HepG2 (cell line): ENCODE results near the gene CDCP1. TPM values are rescaled to one million over a fixed set of nuclear protein-coding genes. Genes with fewer than 3 reads are reported as not detected.

Source experiments
- ATAC-seq: fragments of 200-7000 bp; cut with Tn5 transposase; 3 replicates; pipeline ENCODE4 v1.9.1; 2020; ENCODE audit warnings: mild to moderate bottlenecking, moderate library complexity
- BruUV-seq: library from RNA; stranded (reverse); fragments of 400-500 nt; replicated peaks from 2 replicates; lab custom pipeline; 2021; lab: Mats Ljungman, UMichigan
- CTCF ChIA-PET: fragments of 300-600 bp; formaldehyde crosslinking; extraction: SDS; loops from one replicate; lab custom pipeline; 2021; ENCODE audit warnings: low total read pairs, inconsistent platforms, low intra/inter-chr PET ratio; lab: Yijun Ruan, JAX
- POLR2A ChIA-PET: fragments of 350-600 bp; sonication (Branson Sonifier 250); formaldehyde crosslinking; loops from one replicate; lab custom pipeline; 2020; ENCODE audit warnings: antibody characterized with exemption, inconsistent platforms; lab: Yijun Ruan, JAX
- DNase-seq: peaks from one replicate; pipeline ENCODE4 v3.0.0-alpha.2; 2015; ENCODE audit warnings: low spot score
- FAIRE-seq: peaks from 3 replicates; lab custom pipeline; 2011; peaks lifted over from hg19 to GRCh38; lab: Jason Lieb, UNC
- H2AFZ ChIP-seq: one replicate; pipeline ENCODE4 v1.6.1; 2011; ENCODE audit warnings: low read length, inconsistent platforms
- H3K27ac ChIP-seq: fragments of 300-600 bp; 3 replicates; pipeline ENCODE4 v1.8.0; 2011; ENCODE audit warnings: mixed run types, mild to moderate bottlenecking, mixed read lengths, low read length, inconsistent platforms; ENCODE audit not compliant: insufficient read depth; ENCODE audit errors: extremely low read length
- H3K27me3 ChIP-seq, 2 experiments: fragments of 200-600 bp in 1 of 2; 2 replicates in 1 of 2; 3 replicates in 1 of 2; pipeline versions ENCODE4 v1.6.0 to v1.8.0; 2011; ENCODE audit warnings: low read length in 2 of 2, mild to moderate bottlenecking in 2 of 2, moderate library complexity in 2 of 2, inconsistent platforms in 1 of 2; ENCODE audit not compliant: insufficient read depth in 2 of 2, control insufficient read depth in 1 of 2
- H3K36me3 ChIP-seq, 2 experiments: fragments of 200-600 bp in 1 of 2; replicated peaks in 1 of 2; 2 replicates in 1 of 2; 3 replicates in 1 of 2; pipeline versions ENCODE4 v1.5.1 to v1.8.0; 2011; ENCODE audit warnings: low read length in 2 of 2, inconsistent platforms in 1 of 2; ENCODE audit not compliant: insufficient read depth in 2 of 2, control insufficient read depth in 1 of 2
- H3K4me1 ChIP-seq: 2 replicates; pipeline ENCODE4 v1.5.1; 2012; ENCODE audit warnings: low read length, inconsistent platforms; ENCODE audit not compliant: insufficient read depth
- H3K4me2 ChIP-seq: 2 replicates; pipeline ENCODE4 v1.6.0; 2011; ENCODE audit warnings: low read depth, low read length, inconsistent platforms
- H3K4me3 ChIP-seq, 3 experiments: fragments of 200-600 bp in 1 of 3; sonication (generic), shearing (Covaris generic) in 1 of 3; replicated peaks in 1 of 3; 2 replicates each; pipeline ENCODE4 v1.5.1; 2011 to 2016; ENCODE audit warnings: low read length in 3 of 3, inconsistent platforms in 2 of 3, low read depth in 2 of 3, mild to moderate bottlenecking in 2 of 3, control low read depth in 1 of 3, mixed read lengths in 1 of 3; ENCODE audit not compliant: insufficient read depth in 1 of 3
- H3K79me2 ChIP-seq: one replicate; pipeline ENCODE4 v1.6.1; 2011; ENCODE audit warnings: low read length, inconsistent platforms; ENCODE audit not compliant: insufficient read depth
- H3K9ac ChIP-seq: 2 replicates; pipeline ENCODE4 v1.6.0; 2011; ENCODE audit warnings: mild to moderate bottlenecking, low read depth, low read length, inconsistent platforms; ENCODE audit not compliant: insufficient read depth
- H3K9me3 ChIP-seq: 2 replicates; pipeline ENCODE4 v1.5.1; 2012; ENCODE audit warnings: mild to moderate bottlenecking, low read length
- H4K20me1 ChIP-seq: 2 replicates; pipeline ENCODE4 v1.6.0; 2011; ENCODE audit warnings: inconsistent platforms, mild to moderate bottlenecking, low read length, moderate library complexity; ENCODE audit not compliant: insufficient read depth
- HIVEP1 ChIP-seq: sonication (generic); formaldehyde crosslinking; IDR thresholded peaks from 2 replicates; pipeline ENCODE4 v1.4.0; 2020; ENCODE audit warnings: mild to moderate bottlenecking, missing genetic modification reagents
- MTA1 ChIP-seq: sonication (generic); formaldehyde crosslinking; IDR thresholded peaks from 2 replicates; pipeline ENCODE4 v1.4.0; 2020; ENCODE audit warnings: missing genetic modification reagents, mild to moderate bottlenecking, borderline replicate concordance
- SMYD3 ChIP-seq: sonication (generic); formaldehyde crosslinking; IDR thresholded peaks from 2 replicates; pipeline ENCODE4 v1.8.1; 2023; ENCODE audit warnings: mild to moderate bottlenecking, missing genetic modification reagents
- ZFP41 ChIP-seq: sonication (generic); formaldehyde crosslinking; IDR thresholded peaks from 2 replicates; pipeline ENCODE4 v1.4.0; 2020; ENCODE audit warnings: mild to moderate bottlenecking, missing genetic modification reagents, borderline replicate concordance
- ZNF207 ChIP-seq: fragments of 450-650 bp; IDR thresholded peaks from 2 replicates; pipeline ENCODE4 v1.6.1; 2016; ENCODE audit warnings: antibody characterized with exemption, borderline replicate concordance
- ZNF672 ChIP-seq: sonication (generic); formaldehyde crosslinking; IDR thresholded peaks from 2 replicates; pipeline ENCODE4 v1.8.1; 2022; ENCODE audit warnings: missing genetic modification reagents
- ZNF772 ChIP-seq: sonication (generic); formaldehyde crosslinking; IDR thresholded peaks from 2 replicates; pipeline ENCODE4 v1.5.0; 2020; ENCODE audit warnings: mild to moderate bottlenecking, missing genetic modification reagents
- ZNF839 ChIP-seq: sonication (generic); formaldehyde crosslinking; IDR thresholded peaks from 2 replicates; pipeline ENCODE4 v1.4.0; 2020; ENCODE audit warnings: missing genetic modification reagents, mild to moderate bottlenecking, borderline replicate concordance
- WGBS: methylation state at CpG from one replicate; pipeline ENCODE4 v1.1.6; 2017; ENCODE audit warnings: low lambda C conversion rate; 5-methylcytosine and 5-hydroxymethylcytosine counted together
- in situ Hi-C: cut with HindIII; loops from 2 replicates; pipeline ENCODE4 v1.10.0; 2017; ENCODE audit warnings: low pct_unique_long_range_greater_than_20kb; ENCODE audit not compliant: extremely low pct_ligation_motif_present
- intact Hi-C: fragments of 100-400 bp; cut with micrococcal nuclease; formaldehyde crosslinking; loops from one replicate; pipeline ENCODE4 v1.10.0; 2022; ENCODE audit not compliant: unreplicated experiment
- polyA plus RNA-seq, 8 experiments: library from polyadenylated mRNA; depleted of rRNA in 3 of 8; stranded (reverse) in 7 of 8; unstranded in 1 of 8; fragments of >200 nt; fragmentation: Illumina TruSeq in 4 of 8; extraction: Trizol in 4 of 8; gene quantifications; 2 replicates each; pipeline versions ENCODE4 v1.2.1 to v1.2.3, GENCODE V29; 2011 to 2016; ENCODE audit warnings: low read depth in 4 of 8, missing spikeins in 1 of 8, mixed read lengths in 1 of 8; ENCODE audit not compliant: insufficient read depth in 1 of 8
- total RNA-seq, 5 experiments: library from RNA; depleted of rRNA; stranded (reverse); fragments of >200 nt; fragmentation: Illumina TruSeq; extraction: Trizol; gene quantifications; 2 replicates each; pipeline ENCODE4 v1.2.3, GENCODE V29; 2016; ENCODE audit warnings: low read depth in 1 of 5

The CDCP1 gene
- total and polyA plus RNA-seq, 2 of the 13 experiments (the other 11 are each of a cell fraction or from before 2014, with no cell fraction given), result 0.11 to 0.18 TPM

DNA sequence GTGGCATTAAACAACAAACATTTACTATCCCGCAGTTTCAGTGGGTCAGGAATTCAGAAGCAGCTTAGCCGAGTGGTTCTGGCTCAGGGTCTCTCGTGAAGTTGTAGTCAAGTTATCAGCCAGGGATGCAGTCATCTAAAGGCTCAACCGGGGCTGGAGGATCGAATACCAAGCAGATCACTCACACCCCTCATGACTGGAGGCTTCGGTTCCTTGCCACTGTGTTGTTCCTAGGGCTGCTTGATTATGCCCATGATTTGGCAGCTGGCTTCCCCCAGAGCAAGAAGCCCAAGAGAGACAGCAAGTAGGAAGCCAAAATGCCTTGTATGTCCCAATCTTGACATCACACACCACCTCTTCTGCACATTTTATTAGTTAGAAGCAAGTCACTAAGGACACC, 33.9 kb upstream of the CDCP1 start:
- no peak overlapping the region for H3K27ac ChIP-seq
- H3K9ac ChIP-seq, result no peak overlapping the region
- no peak overlapping the region for H2AFZ ChIP-seq
- intact Hi-C loops (no loop called here), in situ Hi-C loops (no loop called here)
- BruUV-seq, result no TSS peak
- H3K27me3 ChIP-seq, result peaks cover 1 to 5% of the 10 kb centered on the region in 2 experiments; a peak in 3 of 5 replicates
- POLR2A ChIA-PET, result no interaction called here
- no peaks in the 10 kb centered on the region for H3K36me3 ChIP-seq
- TF ChIP-seq ZNF772 (CRISPR knock-in tag), result no peak
- TF ChIP-seq HIVEP1 (CRISPR knock-in tag), result no peak
- TF ChIP-seq ZNF672 (CRISPR knock-in tag), result no peak
- no peak for TF ChIP-seq ZNF839 (CRISPR knock-in tag)
- no peak for TF ChIP-seq ZNF207
- no peak for TF ChIP-seq SMYD3 (CRISPR knock-in tag)
- peaks cover 10% of the 10 kb centered on the region for H3K4me1 ChIP-seq
- ATAC-seq (no peak), FAIRE-seq (no peak), DNase-seq (no peak)
- H3K4me2 ChIP-seq, result no peak overlapping the region
- H3K79me2 ChIP-seq, result no peaks in the 10 kb centered on the region
- CTCF ChIA-PET, result no interaction called here
- H4K20me1 ChIP-seq, result no peaks in the 10 kb centered on the region
- no peaks in the 10 kb centered on the region for H3K9me3 ChIP-seq
- 35% methylated on average over 3 of the region's 6 CpGs for WGBS
- H3K4me3 ChIP-seq, result no peak overlapping the region

DNA sequence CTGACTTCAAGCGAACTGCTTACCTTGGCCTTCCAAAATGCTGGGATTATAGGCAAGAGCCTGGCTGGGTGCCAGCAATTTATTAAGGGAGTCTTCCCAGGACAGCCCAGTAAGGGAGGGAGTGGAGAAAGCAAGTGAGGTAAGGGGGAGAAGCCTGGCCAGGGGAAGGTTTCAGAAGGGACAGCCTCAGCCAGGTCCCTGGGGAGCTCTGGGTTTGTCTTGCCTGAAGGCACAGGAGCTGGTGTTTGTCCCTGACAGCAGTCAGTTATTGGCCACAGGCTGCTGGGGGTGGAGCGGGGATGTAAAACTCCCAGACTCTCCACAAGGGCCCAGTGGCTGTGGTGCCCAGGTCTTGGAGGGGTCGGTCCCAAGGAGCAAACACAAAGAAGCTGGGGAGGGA, 33.0 kb upstream of the CDCP1 start:
- no peak for FAIRE-seq
- ChIA-PET CTCF (no interaction called here), POLR2A (no interaction called here)
- in situ Hi-C loops, result no loop called here
- H3K4me3 ChIP-seq, result no peak overlapping the region
- H3K79me2 ChIP-seq, result no peaks in the 10 kb centered on the region
- 60% methylated on average over 1 of the region's 3 CpGs for WGBS
- H3K4me1 ChIP-seq, result peaks cover 10% of the 10 kb centered on the region
- peaks cover 1 to 4% of the 10 kb centered on the region in 2 experiments; a peak in 3 of 5 replicates for H3K27me3 ChIP-seq
- no TSS peak for BruUV-seq
- no peak overlapping the region for H3K9ac ChIP-seq
- no peaks in the 10 kb centered on the region for H4K20me1 ChIP-seq
- no peak overlapping the region for H2AFZ ChIP-seq
- H3K9me3 ChIP-seq, result no peaks in the 10 kb centered on the region
- no peak for ATAC-seq
- no peak for TF ChIP-seq MTA1 (CRISPR knock-in tag)
- no peak for TF ChIP-seq ZFP41 (CRISPR knock-in tag)
- H3K27ac ChIP-seq, result no peak overlapping the region
- intact Hi-C loops, result no loop called here
- H3K36me3 ChIP-seq, result no peaks in the 10 kb centered on the region
- no peak for DNase-seq
- no peak overlapping the region for H3K4me2 ChIP-seq
